Body of pancreas (tissue), 4 donors: ENCODE measurements around the gene ZNF700.
"Not testable (repeated sequence)": the region's sequence is repeated elsewhere in the genome, so short reads cannot be mapped to it uniquely, and the experiment has no call there.

Experiments used
- POLR2A ChIP-seq, 3 donors: fragments of 450-650 bp; IDR thresholded peaks; one replicate each; pipeline ENCODE4 v1.6.1; 2016; ENCODE audit warnings: antibody characterized with exemption in 3 of 3, mild to moderate bottlenecking in 2 of 3
- TF ChIP-seq, protein P1 (sequence below), 7 experiments: fragments of 450-650 bp in 4 of 7; fragments of 200-600 bp in 3 of 7; sonication (generic) in 3 of 7; IDR thresholded peaks; one replicate each; pipeline ENCODE4 v1.5.1; 2016 to 2019; ENCODE audit warnings: antibody characterized with exemption in 7 of 7

DNA sequence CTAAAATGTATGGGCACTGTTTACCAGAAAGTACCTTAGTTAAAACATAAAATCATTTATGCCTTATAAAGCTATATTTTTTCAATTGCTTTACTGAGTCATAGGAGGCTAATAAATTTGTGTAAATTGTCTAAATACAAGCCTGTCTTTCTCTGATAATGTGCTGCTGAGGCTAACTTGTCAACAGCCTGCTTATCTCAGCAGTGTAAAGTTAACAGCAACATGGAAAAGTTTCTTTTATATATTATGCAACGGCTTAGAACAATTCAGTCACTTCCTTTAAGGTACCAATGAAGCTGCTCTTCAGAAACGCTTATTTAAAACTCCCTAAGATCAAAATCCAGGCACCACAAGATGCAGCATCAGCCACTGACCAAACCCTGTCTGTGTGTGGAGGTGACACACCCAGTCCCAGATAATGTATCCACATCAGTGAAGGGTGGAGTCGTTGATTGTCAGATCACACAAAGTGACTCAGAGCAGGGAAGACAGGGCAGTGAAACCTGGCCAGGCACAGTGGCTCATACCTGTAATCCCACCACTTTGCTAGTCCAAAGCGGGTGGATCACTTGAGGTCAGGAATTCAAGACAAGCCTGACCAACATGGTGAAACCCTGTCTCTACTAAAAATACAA lies 10.4 kb upstream of the ZNF700 start:
- TF ChIP-seq, protein P1, sequence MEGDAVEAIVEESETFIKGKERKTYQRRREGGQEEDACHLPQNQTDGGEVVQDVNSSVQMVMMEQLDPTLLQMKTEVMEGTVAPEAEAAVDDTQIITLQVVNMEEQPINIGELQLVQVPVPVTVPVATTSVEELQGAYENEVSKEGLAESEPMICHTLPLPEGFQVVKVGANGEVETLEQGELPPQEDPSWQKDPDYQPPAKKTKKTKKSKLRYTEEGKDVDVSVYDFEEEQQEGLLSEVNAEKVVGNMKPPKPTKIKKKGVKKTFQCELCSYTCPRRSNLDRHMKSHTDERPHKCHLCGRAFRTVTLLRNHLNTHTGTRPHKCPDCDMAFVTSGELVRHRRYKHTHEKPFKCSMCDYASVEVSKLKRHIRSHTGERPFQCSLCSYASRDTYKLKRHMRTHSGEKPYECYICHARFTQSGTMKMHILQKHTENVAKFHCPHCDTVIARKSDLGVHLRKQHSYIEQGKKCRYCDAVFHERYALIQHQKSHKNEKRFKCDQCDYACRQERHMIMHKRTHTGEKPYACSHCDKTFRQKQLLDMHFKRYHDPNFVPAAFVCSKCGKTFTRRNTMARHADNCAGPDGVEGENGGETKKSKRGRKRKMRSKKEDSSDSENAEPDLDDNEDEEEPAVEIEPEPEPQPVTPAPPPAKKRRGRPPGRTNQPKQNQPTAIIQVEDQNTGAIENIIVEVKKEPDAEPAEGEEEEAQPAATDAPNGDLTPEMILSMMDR (IDR thresholded peaks at IDR 0.05), result not testable (repeated sequence)
- not testable (repeated sequence) for TF ChIP-seq POLR2A (IDR thresholded peaks at IDR 0.05)
